ENCODE measurements around the gene ADAMTSL4.

DNA sequence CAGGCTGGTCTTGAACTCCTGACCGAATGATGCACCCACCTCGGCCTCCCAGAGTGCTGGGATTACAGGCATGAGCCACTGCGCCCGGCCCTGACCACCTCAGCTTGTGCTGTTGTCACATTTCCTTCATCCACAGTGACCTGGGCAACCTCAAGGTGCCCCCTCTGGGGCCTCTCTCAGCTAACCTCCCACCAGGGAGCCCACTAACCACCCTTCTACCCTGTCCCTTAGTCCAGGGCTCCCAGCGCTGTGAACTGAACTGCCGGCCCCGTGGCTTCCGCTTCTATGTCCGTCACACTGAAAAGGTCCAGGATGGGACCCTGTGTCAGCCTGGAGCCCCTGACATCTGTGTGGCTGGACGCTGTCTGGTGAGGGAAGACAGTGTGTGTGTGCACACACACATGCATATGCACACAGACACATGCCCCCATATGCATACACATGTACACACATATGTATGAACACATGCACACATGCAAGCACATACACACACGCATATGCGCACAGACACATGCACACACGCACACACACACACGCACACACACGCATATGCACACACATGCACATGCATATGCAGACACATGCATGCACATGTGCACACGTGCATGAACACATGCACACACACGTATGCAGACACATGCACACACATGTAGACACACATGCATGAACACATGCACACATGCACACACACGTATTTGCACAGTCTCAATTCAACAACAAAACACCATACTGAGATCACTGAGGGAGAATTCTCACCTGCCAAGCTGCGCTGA lies 6.2 kb downstream of the ADAMTSL4 start:
- TF ChIP-seq ZNF274 (IDR thresholded peaks at IDR 0.05; ENCODE audit: borderline replicate concordance, extremely low read depth, low read length) (no peak), CTCF (IDR thresholded peaks at IDR 0.05; ENCODE audit: control extremely low read depth in 1 of 3, insufficient read depth in 1 of 3, low read depth in 1 of 3, low read length in 3 of 3) (no peak), TCF12 (IDR thresholded peaks at IDR 0.05; ENCODE audit: low read depth, low read length) (no peak), ATF3 (IDR thresholded peaks at IDR 0.05; ENCODE audit: insufficient read depth, low read depth, low read length) (no peak)
